A673 (cell line): ENCODE results near the gene OR5A2. TPM values are rescaled to one million over a fixed set of nuclear protein-coding genes. Genes with fewer than 3 reads are reported as not detected.
A peak's percentile ranks its signal among the peaks of the same experiment; 100 is the strongest.

Experiments used
- BruUV-seq: library from RNA; stranded (reverse); fragments of 400-500 nt; replicated peaks from 2 replicates; lab custom pipeline; 2021; lab: Mats Ljungman, UMichigan
- CTCF ChIA-PET: fragments of 300-600 bp; sonication (Branson Sonifier 250); formaldehyde crosslinking; loops from one replicate; lab custom pipeline; 2022; ENCODE audit warnings: antibody characterized with exemption; lab: Charles Lee
- POLR2A ChIA-PET: fragments of 300-600 bp; sonication (Branson Sonifier 250); formaldehyde crosslinking; loops from one replicate; lab custom pipeline; 2022; ENCODE audit warnings: antibody characterized with exemption; ENCODE audit not compliant: low non-redundant PET; lab: Charles Lee
- DNase-seq: peaks from one replicate; pipeline ENCODE4 v3.0.0-alpha.2; 2015; ENCODE audit warnings: low spot score
- H3K27ac ChIP-seq: fragments of 200-600 bp; sonication (generic); 2 replicates; pipeline ENCODE4 v1.5.1; 2016; ENCODE audit warnings: mixed run types, low read depth, mild to moderate bottlenecking, mixed read lengths, antibody characterized with exemption, low read length; ENCODE audit not compliant: poor library complexity, severe bottlenecking
- H3K27me3 ChIP-seq: fragments of 200-600 bp; sonication (generic); replicated peaks from 2 replicates; pipeline ENCODE4 v1.6.1; 2017; ENCODE audit warnings: mixed run types, low read depth, mild to moderate bottlenecking, mixed read lengths, antibody characterized with exemption, low read length; ENCODE audit not compliant: insufficient read depth, poor library complexity
- H3K36me3 ChIP-seq: fragments of 200-600 bp; sonication (generic); 2 replicates; pipeline ENCODE4 v1.6.1; 2016; ENCODE audit warnings: mixed run types, mild to moderate bottlenecking, mixed read lengths, antibody characterized with exemption, low read length; ENCODE audit not compliant: insufficient read depth, poor library complexity, severe bottlenecking
- H3K4me1 ChIP-seq: fragments of 200-600 bp; sonication (generic); 2 replicates; pipeline ENCODE4 v1.6.1; 2017; ENCODE audit warnings: mixed run types, mild to moderate bottlenecking, mixed read lengths, antibody characterized with exemption, low read length; ENCODE audit not compliant: insufficient read depth, poor library complexity, severe bottlenecking
- H3K4me3 ChIP-seq: fragments of 200-600 bp; sonication (generic); 2 replicates; pipeline ENCODE4 v1.5.1; 2016; ENCODE audit warnings: low read depth, mixed run types, mild to moderate bottlenecking, mixed read lengths, low read length; ENCODE audit not compliant: poor library complexity, severe bottlenecking
- H3K9me3 ChIP-seq: fragments of 200-600 bp; sonication (generic); 2 replicates; pipeline ENCODE4 v1.6.1; 2016; ENCODE audit warnings: mixed run types, low read depth, mild to moderate bottlenecking, mixed read lengths, antibody characterized with exemption, low read length; ENCODE audit not compliant: poor library complexity, severe bottlenecking
- CTCF ChIP-seq: fragments of 300-800, 200-600 bp; sonication (generic); conservative IDR thresholded peaks from 2 replicates; pipeline ENCODE4 v1.5.1; 2017; ENCODE audit warnings: low read depth, mild to moderate bottlenecking, antibody characterized with exemption, low read length, moderate library complexity, mixed read lengths
- EZH2 ChIP-seq: fragments of 200-600 bp; sonication (generic); IDR thresholded peaks from 2 replicates; pipeline ENCODE4 v1.6.1; 2017; ENCODE audit warnings: borderline replicate concordance, low read depth, mild to moderate bottlenecking, mixed read lengths, antibody characterized with exemption, low read length; ENCODE audit not compliant: poor library complexity, severe bottlenecking
- intact Hi-C: fragments of 100-400 bp; cut with micrococcal nuclease; formaldehyde crosslinking; loops from one replicate; pipeline ENCODE4 v1.10.0; 2022; ENCODE audit not compliant: unreplicated experiment
- total RNA-seq: library from RNA; stranded (reverse); gene quantifications from 2 replicates; pipeline ENCODE4 v1.2.3, GENCODE V29; 2021

Gene OR5A2
- total RNA-seq, 1 experiment from 2014 or later = not detected

- ChIA-PET CTCF (no interaction called here), POLR2A (no interaction called here)
- peaks cover 16% of the 10 kb centered on the region for H3K4me1 ChIP-seq
- no peak for DNase-seq
- no peaks in the 10 kb centered on the region for H3K36me3 ChIP-seq
- H3K27me3 ChIP-seq = no peaks in the 10 kb centered on the region
- no peak overlapping the region for H3K27ac ChIP-seq
- H3K4me3 ChIP-seq = no peak overlapping the region
- no peak for TF ChIP-seq CTCF
- TF ChIP-seq EZH2 = no peak
- BruUV-seq = no TSS peak
- intact Hi-C loops = no loop called here
- no peaks in the 10 kb centered on the region for H3K9me3 ChIP-seq
These were observed 2.4 kb downstream of the OR5A2 start for GRCh38 chr11:59423835-59424234.

- intact Hi-C loops = no loop called here
- TF ChIP-seq EZH2 = no peak
- no peak for TF ChIP-seq CTCF
- CTCF ChIA-PET = no interaction called here
These were observed 8.1 kb downstream of the OR5A2 start for GRCh38 chr11:59418156-59418555.

GRCh38 chr11:59417023-59417422 lies 9.2 kb downstream of the OR5A2 start:
- peaks cover 3% of the 10 kb centered on the region for H3K4me1 ChIP-seq
- DNase-seq = no peak
- ChIA-PET POLR2A (no interaction called here), CTCF (no interaction called here)
- no peaks in the 10 kb centered on the region for H3K27me3 ChIP-seq
- H3K27ac ChIP-seq = no peak overlapping the region
- no peaks in the 10 kb centered on the region for H3K36me3 ChIP-seq
- H3K4me3 ChIP-seq = no peak overlapping the region
- TF ChIP-seq EZH2 (no peak), CTCF (no peak)
- H3K9me3 ChIP-seq = no peaks in the 10 kb centered on the region
- intact Hi-C loops = no loop called here
- no TSS peak for BruUV-seq

More at GRCh38 chr11:59418156-59418555, 8.1 kb downstream of the OR5A2 start:
- POLR2A ChIA-PET = no interaction called here
- peak; percentile 11 for DNase-seq
- Histone ChIP-seq H3K27me3 (no peaks in the 10 kb centered on the region), H3K9me3 (no peaks in the 10 kb centered on the region), H3K4me3 (no peak overlapping the region), H3K4me1 (peaks cover 3% of the 10 kb centered on the region), H3K27ac (no peak overlapping the region), H3K36me3 (no peaks in the 10 kb centered on the region)
- no TSS peak for BruUV-seq
